HEK293 (cell line): Measurements from ENCODE around the gene VEGFA.
A peak's percentile ranks its signal among the peaks of the same experiment; 100 is the strongest.

Experiments used
- GLI2 ChIP-seq: fragments of 450-650 bp; formaldehyde crosslinking; IDR thresholded peaks from 2 replicates; pipeline ENCODE4; 2017; ENCODE audit warnings: missing biosample characterization, missing genetic modification characterization, low read depth, borderline replicate concordance
- KLF10 ChIP-seq: fragments of 450-650 bp; IDR thresholded peaks from 2 replicates; pipeline ENCODE4 v1.5.1; 2018; ENCODE audit warnings: missing biosample characterization, mild to moderate bottlenecking, missing genetic modification characterization
- MEIS1 ChIP-seq: sonication (generic); formaldehyde crosslinking; IDR thresholded peaks from 2 replicates; pipeline ENCODE4 v1.8.1; 2022; ENCODE audit warnings: missing genetic modification reagents, mild to moderate bottlenecking, borderline replicate concordance
- ZBTB20 ChIP-seq: fragments of 450-650 bp; formaldehyde crosslinking; IDR thresholded peaks from 2 replicates; pipeline ENCODE4 v1.5.1; 2016; ENCODE audit warnings: missing biosample characterization, missing genetic modification characterization
- ZFP3 ChIP-seq: fragments of 450-650 bp; formaldehyde crosslinking; IDR thresholded peaks from 2 replicates; pipeline ENCODE4 v1.5.1; 2016; ENCODE audit warnings: low read depth, missing biosample characterization, missing genetic modification characterization
- ZNF112 ChIP-seq: fragments of 450-650 bp; formaldehyde crosslinking; IDR thresholded peaks from 2 replicates; pipeline ENCODE4 v1.5.0; 2017; ENCODE audit warnings: missing biosample characterization, missing genetic modification characterization
- ZNF138 ChIP-seq: fragments of 450-650 bp; formaldehyde crosslinking; IDR thresholded peaks from 2 replicates; pipeline ENCODE4 v1.5.1; 2016; ENCODE audit warnings: missing biosample characterization, missing genetic modification characterization, borderline replicate concordance
- ZNF223 ChIP-seq: fragments of 450-650 bp; formaldehyde crosslinking; IDR thresholded peaks from 2 replicates; pipeline ENCODE4 v1.5.1; 2016; ENCODE audit warnings: missing biosample characterization, missing genetic modification characterization
- ZNF350 ChIP-seq: fragments of 450-650 bp; formaldehyde crosslinking; IDR thresholded peaks from 2 replicates; pipeline ENCODE4 v1.5.0; 2017; ENCODE audit warnings: missing biosample characterization, mild to moderate bottlenecking, missing genetic modification characterization
- ZNF366 ChIP-seq: fragments of 450-650 bp; formaldehyde crosslinking; conservative IDR thresholded peaks from 2 replicates; pipeline ENCODE4 v1.5.1; 2016; ENCODE audit warnings: missing biosample characterization, missing genetic modification characterization
- ZNF426 ChIP-seq: fragments of 450-650 bp; formaldehyde crosslinking; IDR thresholded peaks from 2 replicates; pipeline ENCODE4 v1.5.1; 2017; ENCODE audit warnings: missing biosample characterization, missing genetic modification characterization, mild to moderate bottlenecking, inconsistent platforms, moderate library complexity
- ZNF433 ChIP-seq: fragments of 450-650 bp; formaldehyde crosslinking; IDR thresholded peaks from 2 replicates; pipeline ENCODE4 v1.5.1; 2016; ENCODE audit warnings: missing biosample characterization, missing genetic modification characterization, low read depth
- ZNF501 ChIP-seq: fragments of 450-650 bp; formaldehyde crosslinking; IDR thresholded peaks from 2 replicates; pipeline ENCODE4 v1.5.1; 2016; ENCODE audit warnings: missing biosample characterization, missing genetic modification characterization
- ZNF510 ChIP-seq: fragments of 450-650 bp; formaldehyde crosslinking; IDR thresholded peaks from 2 replicates; pipeline ENCODE4 v1.5.1; 2018; ENCODE audit warnings: mild to moderate bottlenecking, missing genetic modification characterization, missing biosample characterization; ENCODE audit not compliant: insufficient replicate concordance
- ZNF555 ChIP-seq: fragments of 450-650 bp; formaldehyde crosslinking; conservative IDR thresholded peaks from 2 replicates; pipeline ENCODE4 v1.5.1; 2017; ENCODE audit warnings: missing biosample characterization, mild to moderate bottlenecking, missing genetic modification characterization, inconsistent platforms
- ZNF561 ChIP-seq: fragments of 450-650 bp; IDR thresholded peaks from 2 replicates; pipeline ENCODE4 v1.5.1; 2018; ENCODE audit warnings: missing biosample characterization, missing genetic modification characterization, borderline replicate concordance
- ZNF585B ChIP-seq: fragments of 450-650 bp; formaldehyde crosslinking; IDR thresholded peaks from 2 replicates; pipeline ENCODE4 v1.5.1; 2016; ENCODE audit warnings: missing biosample characterization, missing genetic modification characterization
- ZNF600 ChIP-seq: fragments of 450-650 bp; formaldehyde crosslinking; IDR thresholded peaks from 2 replicates; pipeline ENCODE4 v1.5.1; 2016; ENCODE audit warnings: missing biosample characterization, missing genetic modification characterization
- ZNF626 ChIP-seq: fragments of 450-650 bp; sonication (Bioruptor Pico); formaldehyde crosslinking; IDR thresholded peaks from 2 replicates; pipeline ENCODE4 v1.5.1; 2018; ENCODE audit warnings: missing biosample characterization, missing genetic modification characterization, inconsistent platforms
- ZNF664 ChIP-seq: fragments of 450-650 bp; formaldehyde crosslinking; IDR thresholded peaks from 2 replicates; pipeline ENCODE4 v1.5.1; 2016; ENCODE audit warnings: missing biosample characterization, missing genetic modification characterization
- TF ChIP-seq, protein P1 (sequence below): fragments of 450-650 bp; formaldehyde crosslinking; IDR thresholded peaks from 2 replicates; pipeline ENCODE4 v1.5.1; 2016; ENCODE audit warnings: missing biosample characterization, missing genetic modification characterization
- TF ChIP-seq, protein P2 (sequence below): fragments of 450-650 bp; formaldehyde crosslinking; IDR thresholded peaks from 2 replicates; pipeline ENCODE4 v1.5.1; 2016; ENCODE audit warnings: missing biosample characterization, missing genetic modification characterization
- TF ChIP-seq, protein P3 (sequence below): fragments of 450-650 bp; formaldehyde crosslinking; IDR thresholded peaks from 2 replicates; pipeline ENCODE4 v1.5.1; 2016; ENCODE audit warnings: missing biosample characterization, missing genetic modification characterization
- TF ChIP-seq, protein P4 (sequence below): fragments of 450-650 bp; formaldehyde crosslinking; IDR thresholded peaks from 2 replicates; pipeline ENCODE4 v1.5.1; 2016; ENCODE audit warnings: missing biosample characterization, missing genetic modification characterization
- TF ChIP-seq, protein P5 (sequence below): fragments of 450-650 bp; formaldehyde crosslinking; optimal IDR thresholded peaks from 2 replicates; pipeline ENCODE3; 2016; ENCODE audit warnings: missing biosample characterization, mild to moderate bottlenecking, missing genetic modification characterization
- TF ChIP-seq, protein P6 (sequence below): fragments of 450-650 bp; formaldehyde crosslinking; IDR thresholded peaks from 2 replicates; pipeline ENCODE4 v1.5.1; 2016; ENCODE audit warnings: missing biosample characterization, missing genetic modification characterization, low read depth

The VEGFA gene

DNA sequence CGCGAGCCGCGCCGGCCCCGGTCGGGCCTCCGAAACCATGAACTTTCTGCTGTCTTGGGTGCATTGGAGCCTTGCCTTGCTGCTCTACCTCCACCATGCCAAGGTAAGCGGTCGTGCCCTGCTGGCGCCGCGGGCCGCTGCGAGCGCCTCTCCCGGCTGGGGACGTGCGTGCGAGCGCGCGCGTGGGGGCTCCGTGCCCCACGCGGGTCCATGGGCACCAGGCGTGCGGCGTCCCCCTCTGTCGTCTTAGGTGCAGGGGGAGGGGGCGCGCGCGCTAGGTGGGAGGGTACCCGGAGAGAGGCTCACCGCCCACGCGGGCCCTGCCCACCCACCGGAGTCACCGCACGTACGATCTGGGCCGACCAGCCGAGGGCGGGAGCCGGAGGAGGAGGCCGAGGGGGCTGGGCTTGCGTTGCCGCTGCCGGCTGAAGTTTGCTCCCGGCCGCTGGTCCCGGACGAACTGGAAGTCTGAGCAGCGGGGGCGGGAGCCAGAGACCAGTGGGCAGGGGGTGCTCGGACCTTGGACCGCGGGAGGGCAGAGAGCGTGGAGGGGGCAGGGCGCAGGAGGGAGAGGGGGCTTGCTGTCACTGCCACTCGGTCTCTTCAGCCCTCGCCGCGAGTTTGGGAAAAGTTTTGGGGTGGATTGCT is 1.3 kb downstream of the VEGFA start (continued):
- TF ChIP-seq ZNF433 (tag by site-specific recombination) (no peak), ZFP3 (tag by site-specific recombination) (no peak), ZNF555 (no peak), ZNF510 (tag by site-specific recombination) (no peak), KLF10 (tag by site-specific recombination) (peak; percentile 63), ZNF626 (tag by site-specific recombination) (no peak), GLI2 (tag by site-specific recombination) (no peak), ZNF600 (tag by site-specific recombination) (peak; percentile 78; the same call in 1 of the 2 replicates), ZNF426 (tag by site-specific recombination) (no peak), ZNF366 (tag by site-specific recombination) (no peak), ZNF501 (tag by site-specific recombination) (no peak; the same call in 1 of the 2 replicates), ZNF561 (tag by site-specific recombination) (peak; percentile 79), ZNF664 (tag by site-specific recombination) (no peak), MEIS1 (CRISPR knock-in tag) (no peak), ZNF112 (tag by site-specific recombination) (no peak), ZNF350 (tag by site-specific recombination) (no peak), ZNF585B (tag by site-specific recombination) (no peak), ZNF223 (tag by site-specific recombination) (no peak), ZNF138 (tag by site-specific recombination) (no peak), ZBTB20 (tag by site-specific recombination) (peak; percentile 47; the same call in 1 of the 2 replicates)
- TF ChIP-seq, protein P1, sequence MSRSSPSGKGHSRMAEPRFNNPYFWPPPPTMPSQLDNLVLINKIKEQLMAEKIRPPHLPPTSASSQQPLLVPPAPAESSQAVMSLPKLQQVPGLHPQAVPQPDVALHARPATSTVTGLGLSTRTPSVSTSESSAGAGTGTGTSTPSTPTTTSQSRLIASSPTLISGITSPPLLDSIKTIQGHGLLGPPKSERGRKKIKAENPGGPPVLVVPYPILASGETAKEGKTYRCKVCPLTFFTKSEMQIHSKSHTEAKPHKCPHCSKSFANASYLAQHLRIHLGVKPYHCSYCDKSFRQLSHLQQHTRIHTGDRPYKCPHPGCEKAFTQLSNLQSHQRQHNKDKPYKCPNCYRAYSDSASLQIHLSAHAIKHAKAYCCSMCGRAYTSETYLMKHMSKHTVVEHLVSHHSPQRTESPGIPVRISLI (tag by site-specific recombination): no peak
- TF ChIP-seq, protein P2, sequence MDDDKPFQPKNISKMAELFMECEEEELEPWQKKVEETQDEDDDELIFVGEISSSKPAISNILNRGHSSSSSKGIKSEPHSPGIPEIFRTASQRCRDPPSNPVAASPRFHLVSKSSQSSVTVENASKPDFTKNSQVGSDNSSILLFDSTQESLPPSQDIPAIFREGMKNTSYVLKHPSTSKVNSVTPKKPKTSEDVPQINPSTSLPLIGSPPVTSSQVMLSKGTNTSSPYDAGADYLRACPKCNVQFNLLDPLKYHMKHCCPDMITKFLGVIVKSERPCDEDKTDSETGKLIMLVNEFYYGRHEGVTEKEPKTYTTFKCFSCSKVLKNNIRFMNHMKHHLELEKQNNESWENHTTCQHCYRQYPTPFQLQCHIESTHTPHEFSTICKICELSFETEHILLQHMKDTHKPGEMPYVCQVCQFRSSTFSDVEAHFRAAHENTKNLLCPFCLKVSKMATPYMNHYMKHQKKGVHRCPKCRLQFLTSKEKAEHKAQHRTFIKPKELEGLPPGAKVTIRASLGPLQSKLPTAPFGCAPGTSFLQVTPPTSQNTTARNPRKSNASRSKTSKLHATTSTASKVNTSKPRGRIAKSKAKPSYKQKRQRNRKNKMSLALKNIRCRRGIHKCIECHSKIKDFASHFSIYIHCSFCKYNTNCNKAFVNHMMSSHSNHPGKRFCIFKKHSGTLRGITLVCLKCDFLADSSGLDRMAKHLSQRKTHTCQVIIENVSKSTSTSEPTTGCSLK (tag by site-specific recombination): no peak
- TF ChIP-seq, protein P3, sequence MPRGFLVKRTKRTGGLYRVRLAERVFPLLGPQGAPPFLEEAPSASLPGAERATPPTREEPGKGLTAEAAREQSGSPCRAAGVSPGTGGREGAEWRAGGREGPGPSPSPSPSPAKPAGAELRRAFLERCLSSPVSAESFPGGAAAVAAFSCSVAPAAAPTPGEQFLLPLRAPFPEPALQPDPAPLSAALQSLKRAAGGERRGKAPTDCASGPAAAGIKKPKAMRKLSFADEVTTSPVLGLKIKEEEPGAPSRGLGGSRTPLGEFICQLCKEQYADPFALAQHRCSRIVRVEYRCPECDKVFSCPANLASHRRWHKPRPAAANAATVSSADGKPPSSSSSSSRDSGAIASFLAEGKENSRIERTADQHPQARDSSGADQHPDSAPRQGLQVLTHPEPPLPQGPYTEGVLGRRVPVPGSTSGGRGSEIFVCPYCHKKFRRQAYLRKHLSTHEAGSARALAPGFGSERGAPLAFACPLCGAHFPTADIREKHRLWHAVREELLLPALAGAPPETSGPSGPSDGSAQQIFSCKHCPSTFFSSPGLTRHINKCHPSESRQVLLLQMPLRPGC (tag by site-specific recombination): peak; percentile 45
- TF ChIP-seq, protein P4, sequence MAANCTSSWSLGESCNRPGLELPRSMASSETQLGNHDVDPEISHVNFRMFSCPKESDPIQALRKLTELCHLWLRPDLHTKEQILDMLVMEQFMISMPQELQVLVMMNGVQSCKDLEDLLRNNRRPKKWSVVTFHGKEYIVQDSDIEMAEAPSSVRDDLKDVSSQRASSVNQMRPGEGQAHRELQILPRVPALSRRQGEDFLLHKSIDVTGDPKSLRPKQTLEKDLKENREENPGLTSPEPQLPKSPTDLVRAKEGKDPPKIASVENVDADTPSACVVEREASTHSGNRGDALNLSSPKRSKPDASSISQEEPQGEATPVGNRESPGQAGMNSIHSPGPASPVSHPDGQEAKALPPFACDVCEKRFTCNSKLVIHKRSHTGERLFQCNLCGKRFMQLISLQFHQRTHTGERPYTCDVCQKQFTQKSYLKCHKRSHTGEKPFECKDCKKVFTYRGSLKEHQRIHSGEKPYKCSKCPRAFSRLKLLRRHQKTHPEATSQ: peak; percentile 77; the same call in 1 of the 2 replicates
- TF ChIP-seq, protein P5, sequence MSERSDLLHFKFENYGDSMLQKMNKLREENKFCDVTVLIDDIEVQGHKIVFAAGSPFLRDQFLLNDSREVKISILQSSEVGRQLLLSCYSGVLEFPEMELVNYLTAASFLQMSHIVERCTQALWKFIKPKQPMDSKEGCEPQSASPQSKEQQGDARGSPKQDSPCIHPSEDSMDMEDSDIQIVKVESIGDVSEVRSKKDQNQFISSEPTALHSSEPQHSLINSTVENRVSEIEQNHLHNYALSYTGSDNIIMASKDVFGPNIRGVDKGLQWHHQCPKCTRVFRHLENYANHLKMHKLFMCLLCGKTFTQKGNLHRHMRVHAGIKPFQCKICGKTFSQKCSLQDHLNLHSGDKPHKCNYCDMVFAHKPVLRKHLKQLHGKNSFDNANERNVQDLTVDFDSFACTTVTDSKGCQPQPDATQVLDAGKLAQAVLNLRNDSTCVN: peak; percentile 93
- TF ChIP-seq, protein P6, sequence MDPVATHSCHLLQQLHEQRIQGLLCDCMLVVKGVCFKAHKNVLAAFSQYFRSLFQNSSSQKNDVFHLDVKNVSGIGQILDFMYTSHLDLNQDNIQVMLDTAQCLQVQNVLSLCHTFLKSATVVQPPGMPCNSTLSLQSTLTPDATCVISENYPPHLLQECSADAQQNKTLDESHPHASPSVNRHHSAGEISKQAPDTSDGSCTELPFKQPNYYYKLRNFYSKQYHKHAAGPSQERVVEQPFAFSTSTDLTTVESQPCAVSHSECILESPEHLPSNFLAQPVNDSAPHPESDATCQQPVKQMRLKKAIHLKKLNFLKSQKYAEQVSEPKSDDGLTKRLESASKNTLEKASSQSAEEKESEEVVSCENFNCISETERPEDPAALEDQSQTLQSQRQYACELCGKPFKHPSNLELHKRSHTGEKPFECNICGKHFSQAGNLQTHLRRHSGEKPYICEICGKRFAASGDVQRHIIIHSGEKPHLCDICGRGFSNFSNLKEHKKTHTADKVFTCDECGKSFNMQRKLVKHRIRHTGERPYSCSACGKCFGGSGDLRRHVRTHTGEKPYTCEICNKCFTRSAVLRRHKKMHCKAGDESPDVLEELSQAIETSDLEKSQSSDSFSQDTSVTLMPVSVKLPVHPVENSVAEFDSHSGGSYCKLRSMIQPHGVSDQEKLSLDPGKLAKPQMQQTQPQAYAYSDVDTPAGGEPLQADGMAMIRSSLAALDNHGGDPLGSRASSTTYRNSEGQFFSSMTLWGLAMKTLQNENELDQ (tag by site-specific recombination): no peak
